CD1c-positive myeloid dendritic cell (primary cell): ENCODE results near the gene ZNF385A.

Experiments
- DNase-seq: peaks from one replicate; pipeline ENCODE4 v3.0.0-alpha.2; 2016; ENCODE audit errors: extremely low spot score

ZNF385A gene

DNA sequence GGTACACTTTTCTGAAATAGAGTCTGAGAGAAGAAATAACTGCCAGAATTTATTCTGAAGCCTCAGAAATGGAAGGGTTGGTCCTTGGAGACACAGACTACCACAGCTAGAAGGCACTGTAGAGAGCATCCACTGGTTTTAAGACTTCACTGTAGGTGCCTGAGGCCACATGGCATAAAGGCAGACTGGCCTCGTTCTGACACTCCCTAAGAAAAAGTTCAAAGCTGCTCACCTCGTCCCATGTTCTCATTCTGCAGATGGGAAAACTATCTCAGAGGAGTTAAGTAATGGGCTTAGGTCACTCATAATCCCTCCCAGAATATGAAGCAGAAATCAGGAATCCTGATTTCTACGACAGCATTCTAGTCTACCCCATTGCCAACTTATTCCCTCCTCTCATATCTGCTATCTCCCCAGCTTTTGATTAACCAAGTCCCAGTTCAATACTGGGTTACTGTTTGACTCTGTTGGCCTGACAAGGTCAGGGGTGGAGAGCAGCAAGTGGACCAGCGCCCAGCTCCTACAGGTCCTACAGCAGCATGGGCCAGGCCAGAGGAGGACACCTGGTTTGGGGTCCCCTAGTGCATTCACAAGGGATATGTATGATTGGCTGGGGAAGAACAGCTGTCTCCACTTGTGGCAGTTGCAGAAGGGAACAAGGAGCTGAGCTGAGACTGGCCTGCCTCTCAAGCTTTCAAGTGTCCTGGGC is 30.8 kb upstream of the ZNF385A start:
- DNase-seq, result peak; percentile 30

DNA sequence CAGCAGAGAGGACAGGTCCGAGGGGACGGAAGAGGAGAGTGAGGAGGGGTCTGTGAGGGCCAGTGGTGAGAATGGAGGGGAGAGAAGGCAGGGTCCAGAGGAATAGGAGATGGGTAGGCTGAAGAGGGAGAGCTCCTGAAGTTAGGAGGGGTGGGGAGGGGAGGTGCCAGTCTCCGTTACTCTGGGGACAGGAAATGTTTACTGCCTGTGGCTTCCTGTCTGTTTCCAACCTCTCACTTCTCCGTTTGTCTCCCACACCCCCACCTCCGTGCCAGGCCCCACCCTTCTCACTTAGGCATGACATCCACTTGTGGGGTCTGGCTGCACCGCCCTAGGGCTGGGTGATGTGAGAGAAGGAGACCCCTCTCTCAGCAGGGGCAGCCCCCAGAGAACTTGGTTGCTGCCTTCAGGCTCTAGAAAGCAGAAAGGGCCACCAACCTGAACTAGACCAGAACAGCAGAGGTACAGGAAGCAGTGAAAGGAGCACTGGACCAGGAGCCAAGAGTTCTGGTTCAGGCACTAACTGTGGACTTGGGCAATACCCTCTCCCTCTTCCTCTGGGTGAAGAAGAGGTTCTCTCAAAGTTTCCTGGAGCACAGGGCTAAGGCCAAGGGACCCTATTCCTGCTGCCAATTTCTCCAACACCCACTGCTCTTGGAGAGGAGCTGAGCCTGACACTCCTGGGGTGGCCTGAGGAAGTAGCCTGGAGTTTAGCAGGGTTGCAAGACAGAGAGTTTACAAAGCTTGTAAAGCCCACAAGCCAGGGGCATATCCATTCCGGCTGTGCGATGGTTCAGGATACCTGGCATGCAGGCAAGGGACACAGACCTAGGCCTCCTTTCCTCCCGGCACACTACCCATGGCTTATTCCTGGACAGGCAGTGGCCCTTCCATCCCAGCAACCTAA is 29.0 kb upstream of the ZNF385A start:
- DNase-seq, result peak; percentile 88

DNA sequence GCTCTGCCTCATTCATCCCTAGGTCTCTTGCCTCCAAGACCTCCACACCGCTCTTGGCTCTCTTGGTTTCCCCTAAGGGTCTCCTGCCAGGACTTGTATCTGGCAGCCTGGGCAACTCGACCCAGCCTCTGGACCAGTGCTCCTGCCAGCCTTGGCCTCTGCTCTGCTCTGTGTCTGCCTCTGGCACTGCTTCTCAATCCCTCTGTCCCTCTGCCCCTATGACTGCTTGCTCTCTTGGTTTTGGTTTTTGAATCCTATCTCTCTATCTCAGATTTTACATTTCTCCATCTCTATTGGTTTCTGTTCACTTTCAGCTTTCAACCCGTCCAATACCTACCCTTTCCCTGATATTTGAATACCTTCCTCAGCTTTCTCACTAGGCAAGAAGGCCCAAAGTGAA is 28.3 kb upstream of the ZNF385A start:
- DNase-seq, result no peak

DNA sequence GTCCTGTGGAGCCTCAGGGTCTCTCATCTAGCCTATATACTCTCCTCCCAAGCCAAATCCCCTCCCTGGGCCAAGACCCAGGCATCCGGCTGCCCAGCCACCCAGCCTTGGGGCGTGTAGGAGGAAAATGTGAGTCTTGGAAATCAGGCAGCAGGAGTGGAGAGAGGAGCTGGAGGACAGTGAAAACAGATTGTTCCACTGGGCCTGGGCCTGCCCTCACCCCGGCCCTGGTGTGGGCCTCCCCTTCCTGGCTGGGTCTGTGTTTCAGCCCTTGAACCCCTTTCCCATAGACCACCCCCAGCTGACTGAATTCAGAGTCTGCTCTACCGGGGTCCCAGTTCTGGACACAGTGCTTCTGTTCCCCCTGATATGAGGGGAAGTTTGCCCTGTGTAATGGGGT is 27.8 kb upstream of the ZNF385A start:
- peak; percentile 31 for DNase-seq

DNA sequence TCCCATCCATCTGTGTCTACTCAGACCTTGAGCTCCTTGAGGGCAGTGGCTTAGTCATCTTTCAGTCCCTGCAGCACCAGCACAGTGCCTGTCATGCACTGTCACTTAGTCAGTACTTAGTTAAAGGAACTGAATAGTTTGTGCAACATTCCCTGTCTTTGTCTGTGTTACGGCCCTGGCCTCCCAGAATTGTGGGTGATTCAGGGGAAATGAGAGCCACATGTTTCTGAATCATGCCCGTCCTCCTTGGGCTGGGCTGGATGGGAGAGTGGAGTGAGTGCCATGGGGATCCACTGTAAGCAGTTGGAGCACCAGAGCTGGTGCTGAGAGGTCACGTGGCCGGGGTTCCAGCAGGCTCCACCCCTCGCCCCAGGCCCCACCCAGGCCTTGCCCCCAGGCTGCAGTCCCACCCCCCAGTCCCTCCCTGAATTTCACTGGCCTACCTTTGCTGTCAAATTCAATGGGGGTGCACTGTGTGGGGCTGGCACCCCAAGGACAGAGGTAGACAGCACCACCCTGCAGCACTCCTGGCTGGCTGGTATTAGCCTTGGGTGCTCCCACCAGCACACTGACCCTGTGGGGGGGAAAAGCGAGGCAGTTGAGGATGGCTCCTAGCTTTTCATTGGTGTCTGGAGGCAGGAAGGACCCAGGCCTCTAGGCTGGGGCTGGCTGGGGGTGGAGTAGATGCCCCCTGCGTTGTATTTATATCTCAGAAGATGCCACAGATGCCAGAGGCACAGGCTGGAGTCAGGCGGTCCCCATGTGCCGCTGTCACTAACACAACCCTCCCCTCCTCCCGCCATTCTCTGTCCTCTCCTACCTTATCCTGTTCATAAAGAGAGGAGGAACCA is 27.1 kb upstream of the ZNF385A start:
- DNase-seq, result peak; percentile 97

DNA sequence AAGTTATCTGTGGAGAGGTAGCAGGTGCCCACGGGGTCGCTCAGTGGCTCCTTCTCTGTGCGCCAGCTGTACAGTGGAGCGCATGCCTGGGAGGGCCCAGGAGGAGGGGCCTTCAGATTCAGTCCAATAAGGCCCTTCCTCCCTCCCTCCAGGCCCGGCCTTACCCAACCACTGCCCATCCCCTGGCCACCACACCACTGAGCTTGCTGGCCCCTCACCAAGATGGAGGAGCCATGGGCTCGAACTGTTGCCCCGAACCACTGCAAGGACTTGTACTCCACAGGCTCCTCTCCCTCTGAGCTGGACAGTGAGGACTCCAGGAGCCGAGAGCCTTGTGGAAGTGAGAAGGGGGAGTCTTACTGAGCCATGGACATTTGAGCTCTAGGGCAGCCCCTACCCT is 24.7 kb upstream of the ZNF385A start:
- no peak for DNase-seq

DNA sequence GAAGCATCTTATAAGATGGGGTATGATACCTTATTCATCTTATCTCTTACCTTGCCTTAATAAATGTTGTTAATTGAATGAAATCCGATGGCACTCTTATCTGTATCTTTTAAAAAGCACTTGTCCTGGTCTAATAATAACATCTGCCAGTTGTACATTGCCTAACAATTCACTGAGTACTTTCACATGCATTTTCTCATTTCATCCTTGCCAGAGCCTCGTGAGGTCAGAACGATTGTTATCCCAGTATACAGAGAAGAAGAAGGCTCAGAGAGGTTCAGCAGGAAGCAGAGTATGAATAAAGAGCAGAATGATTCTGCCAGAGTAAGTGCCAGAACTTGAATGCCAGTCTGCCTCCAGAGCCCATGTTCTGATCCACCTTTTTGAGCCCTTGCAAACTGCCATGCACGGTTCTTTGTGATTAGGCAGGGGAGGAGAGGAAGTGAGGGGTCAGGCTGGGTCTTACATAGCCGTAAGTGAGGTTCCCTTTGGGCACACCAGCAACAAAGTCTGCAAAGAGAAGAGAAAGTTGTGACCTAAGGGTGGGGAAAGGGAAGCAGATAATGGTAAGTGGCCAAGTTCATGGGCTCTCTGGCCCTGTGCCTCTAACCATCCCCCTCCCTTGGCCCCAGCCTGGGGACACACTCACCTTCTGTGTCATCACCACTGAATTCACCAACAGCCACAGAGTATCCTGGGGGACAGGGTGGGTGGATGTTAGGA is 22.8 kb upstream of the ZNF385A start:
- peak; percentile 83 for DNase-seq

DNA sequence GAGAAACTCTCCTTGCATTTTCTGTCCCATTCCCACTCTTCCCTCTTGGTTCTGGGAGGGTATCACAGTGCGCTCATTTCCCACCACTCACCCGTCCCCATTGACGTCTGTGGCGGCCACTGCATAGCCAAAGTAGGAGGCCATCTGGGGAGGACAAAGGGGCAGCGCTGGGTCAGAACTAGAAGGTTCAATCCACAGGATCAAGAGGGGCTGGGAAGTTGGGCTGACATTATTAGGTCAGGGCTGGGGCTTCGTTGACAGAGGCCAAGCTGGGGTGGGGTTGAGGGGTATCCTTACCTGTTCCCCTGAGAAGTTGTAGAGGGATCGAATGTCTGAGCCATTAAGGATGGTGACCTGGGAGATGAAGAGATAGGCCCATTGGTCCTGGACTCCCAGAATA is 21.0 kb upstream of the ZNF385A start:
- no peak for DNase-seq

DNA sequence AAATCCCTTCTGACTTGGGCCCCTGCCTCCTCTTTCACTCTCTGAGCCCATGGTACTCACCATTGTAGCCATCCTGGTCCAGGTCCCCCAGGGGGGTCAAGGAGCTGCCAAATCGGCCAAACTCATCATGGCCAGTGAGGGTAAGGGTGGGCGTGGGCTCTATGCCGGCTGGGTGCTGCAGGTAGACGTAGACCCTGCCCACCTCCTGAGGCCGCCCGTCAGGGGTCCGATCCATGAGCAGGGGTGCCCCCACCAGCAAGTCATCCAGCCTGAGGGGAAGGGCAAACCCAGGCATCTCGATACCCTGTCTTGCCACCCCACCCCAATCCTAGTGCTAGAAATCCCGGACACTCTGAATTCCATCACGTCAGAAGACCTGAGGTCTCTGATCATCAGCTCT is 20.6 kb upstream of the ZNF385A start:
- no peak for DNase-seq

DNA sequence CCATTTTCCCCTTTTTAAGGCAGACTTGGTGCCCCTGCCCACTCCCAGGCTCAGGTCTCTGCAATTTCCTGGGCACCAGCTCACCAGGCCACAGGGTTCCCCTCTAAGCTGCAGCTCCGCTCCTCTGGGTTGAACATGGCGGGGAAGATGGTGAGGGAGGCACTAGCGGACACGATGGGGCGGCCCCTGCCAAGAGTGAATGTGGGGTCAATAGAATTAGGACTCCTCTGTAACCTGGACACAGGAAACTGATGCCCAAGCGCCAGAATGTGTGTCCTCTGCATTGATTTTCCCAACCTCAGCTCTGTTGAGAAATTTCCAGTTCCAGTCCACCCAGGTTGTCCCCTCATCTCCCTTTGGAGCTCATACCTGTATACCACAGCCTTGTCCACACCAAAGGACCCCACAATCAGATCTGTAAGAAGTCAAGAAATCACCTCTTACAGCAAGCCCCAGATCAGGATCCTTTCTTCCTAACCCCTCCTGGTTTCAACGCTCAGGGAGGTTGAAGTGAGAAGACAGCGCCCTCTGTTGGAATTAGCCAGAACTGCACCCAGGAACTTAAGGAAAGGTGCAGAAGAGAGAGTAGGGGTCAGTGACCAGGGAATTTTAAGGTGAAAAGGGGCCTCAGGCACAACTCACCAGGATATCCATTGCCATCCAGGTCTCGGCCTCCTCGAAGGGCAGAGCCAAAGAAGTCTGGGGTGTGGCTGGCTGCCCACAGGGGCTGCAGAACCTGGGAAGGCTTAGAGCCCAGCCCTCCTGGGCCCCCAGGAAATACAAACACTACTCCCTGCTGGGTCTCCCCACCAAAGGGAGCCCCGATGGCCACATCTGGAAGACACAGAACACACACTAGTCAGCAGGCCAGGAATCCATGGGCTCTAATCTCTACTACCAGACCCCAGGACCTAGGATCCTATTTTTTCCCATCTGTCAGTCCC is 19.8 kb upstream of the ZNF385A start:
- peak; percentile 82 for DNase-seq

DNA sequence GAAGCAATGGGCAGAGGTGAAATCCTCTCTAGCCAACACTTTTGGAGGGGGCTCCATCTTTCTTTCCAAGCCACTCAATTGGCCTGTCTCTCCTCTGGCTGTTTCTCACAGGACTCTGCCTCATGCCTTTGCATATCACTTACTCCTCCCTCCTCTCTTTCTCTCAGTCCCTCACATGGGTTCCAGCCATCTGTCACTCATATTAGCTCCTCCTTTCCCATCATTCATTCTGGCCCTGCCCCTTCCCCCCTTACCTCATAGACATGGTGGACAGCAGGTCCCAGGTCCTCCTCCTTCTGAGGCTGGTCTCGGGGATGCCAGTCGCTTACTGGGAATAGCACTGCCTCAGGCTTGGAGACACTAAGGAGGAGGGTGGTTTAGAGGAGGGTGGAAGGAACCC is 16.6 kb upstream of the ZNF385A start:
- DNase-seq, result no peak

DNA sequence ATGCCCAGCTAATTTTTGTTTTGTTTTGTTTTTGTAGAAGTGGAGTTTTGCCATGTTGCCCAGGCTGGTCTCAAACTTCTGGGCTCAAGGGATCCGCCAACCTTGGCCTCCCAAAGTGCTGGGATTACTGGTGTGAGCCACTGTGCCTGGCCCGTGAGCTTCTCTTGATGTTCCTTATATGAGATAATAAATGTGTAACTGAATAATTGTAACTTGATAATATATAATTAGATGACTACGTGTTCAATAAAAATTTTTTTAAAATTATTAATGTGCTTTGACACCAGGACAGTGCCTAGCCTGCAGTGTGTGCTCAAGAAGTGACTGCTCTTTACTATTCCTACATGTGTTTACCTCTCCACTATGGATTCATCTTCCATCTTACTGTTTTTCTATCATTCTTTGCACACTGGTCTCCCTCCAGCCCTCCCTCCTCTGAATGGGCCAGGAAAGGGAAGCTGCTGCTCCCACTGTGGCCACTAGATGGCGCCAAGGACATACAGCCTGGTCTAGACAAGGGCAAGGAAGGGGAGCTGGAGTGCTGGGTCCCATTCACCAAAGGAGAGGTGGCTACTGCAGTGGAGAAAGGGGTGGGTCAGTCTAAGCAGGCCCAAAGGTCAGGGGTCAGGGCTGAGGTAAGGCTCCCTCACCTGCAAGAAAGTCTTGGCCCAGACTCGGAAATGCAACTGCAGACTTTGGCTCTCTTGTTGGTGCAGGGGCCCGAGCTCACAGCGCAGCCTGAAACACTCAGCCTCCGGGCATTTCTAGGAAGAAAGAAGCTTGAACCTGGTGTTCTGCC is 14.7 kb upstream of the ZNF385A start:
- peak; percentile 92 for DNase-seq

DNA sequence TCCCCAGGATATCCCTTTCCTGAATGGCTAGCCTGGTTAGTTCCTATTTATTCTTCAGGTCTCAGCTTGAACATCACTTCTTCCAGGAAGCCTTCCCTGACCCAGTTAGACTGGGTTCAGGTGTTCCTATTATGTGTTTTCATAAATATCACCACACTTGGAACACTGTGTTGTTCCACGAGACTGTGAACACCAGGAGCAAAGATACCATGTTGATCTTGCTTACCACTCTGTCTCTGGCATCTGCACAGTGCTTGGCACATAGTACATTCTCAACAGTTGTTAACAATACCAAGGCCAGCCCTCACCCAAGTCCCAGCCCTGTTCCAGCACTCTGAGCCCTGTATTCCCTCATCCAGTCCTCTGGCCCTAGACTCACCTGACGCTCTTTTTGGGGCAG is 13.7 kb upstream of the ZNF385A start:
- DNase-seq, result no peak

DNA sequence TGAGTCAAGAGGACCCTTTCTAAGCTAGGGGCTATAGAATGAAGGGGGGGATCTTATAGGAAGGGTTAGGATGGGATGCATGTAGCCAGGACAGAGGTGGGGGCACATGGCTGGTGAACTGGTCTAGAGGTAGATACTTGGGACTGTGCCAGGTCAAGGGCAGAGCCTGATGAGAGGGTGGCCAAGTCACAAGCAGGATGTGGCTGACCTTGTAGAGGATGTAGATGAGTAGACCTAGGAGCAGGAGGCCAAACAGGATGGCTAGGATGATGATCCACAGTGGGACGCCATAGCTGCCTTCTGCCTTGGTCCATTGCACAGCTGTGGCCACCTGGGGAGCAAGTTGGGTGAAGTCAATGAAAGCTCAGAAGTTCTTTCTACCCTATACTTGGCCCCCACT is 12.6 kb upstream of the ZNF385A start:
- no peak for DNase-seq

DNA sequence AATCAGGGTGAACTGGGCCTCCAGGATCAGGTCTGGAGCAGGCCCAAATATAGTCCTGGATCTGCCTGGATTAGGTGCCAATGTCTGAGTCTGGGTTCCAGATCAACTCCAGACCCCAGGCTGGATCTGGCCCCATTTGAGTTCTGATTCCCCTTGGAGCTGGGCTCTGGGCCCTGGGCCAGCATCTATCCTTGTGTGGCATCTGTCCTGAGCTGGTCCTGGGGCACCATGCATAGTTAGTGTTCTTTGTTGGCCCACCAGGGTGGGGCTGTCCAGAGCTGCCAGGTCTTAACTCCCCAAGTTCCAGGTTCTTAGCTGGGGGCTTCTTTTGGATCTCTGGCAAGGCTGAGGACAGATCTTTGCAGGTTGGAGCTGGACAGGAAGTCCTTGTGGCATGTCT is 11.0 kb upstream of the ZNF385A start:
- no peak for DNase-seq

DNA sequence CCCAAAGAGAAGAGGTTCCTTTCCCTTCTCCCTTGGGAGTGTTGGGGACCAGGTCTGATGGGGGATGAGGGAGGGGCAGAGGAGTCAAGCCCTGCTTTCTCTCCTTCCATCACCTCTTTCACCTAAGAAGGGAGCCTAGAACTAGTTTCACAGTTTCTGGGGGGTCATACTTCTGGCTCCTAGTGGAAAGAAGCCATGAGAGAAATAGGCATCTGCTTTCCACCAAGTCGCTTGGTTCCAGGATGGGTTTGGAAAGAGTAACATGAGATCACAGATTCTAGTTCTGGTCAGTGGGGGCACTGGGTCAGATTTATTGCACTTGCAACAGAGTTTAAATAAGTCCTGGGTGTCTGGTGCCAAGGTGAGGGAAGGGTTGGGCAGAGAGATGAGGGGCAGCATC is 10.5 kb upstream of the ZNF385A start:
- DNase-seq, result no peak

DNA sequence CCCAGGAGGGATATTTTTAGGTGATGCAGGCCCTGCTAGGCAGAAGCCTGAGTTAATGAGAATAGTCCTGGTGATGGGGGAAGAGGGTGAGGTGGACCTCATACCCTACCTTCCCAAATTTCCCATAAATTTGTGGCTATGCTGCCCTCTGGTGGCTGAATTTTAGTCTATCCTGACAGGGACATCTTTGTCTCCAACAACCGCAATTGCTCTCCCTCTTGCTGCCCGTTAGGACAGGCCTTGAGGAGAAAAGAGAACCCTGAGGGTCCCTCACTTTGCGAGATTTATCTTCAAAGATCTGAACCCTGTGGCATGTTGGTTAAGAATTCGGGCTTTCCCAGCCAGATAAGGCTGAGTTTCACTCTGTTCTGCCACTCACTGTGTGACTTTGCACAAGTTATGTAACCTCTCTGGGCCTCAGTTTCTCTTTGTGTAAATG is 9.8 kb upstream of the ZNF385A start:
- peak; percentile 84 for DNase-seq

DNA sequence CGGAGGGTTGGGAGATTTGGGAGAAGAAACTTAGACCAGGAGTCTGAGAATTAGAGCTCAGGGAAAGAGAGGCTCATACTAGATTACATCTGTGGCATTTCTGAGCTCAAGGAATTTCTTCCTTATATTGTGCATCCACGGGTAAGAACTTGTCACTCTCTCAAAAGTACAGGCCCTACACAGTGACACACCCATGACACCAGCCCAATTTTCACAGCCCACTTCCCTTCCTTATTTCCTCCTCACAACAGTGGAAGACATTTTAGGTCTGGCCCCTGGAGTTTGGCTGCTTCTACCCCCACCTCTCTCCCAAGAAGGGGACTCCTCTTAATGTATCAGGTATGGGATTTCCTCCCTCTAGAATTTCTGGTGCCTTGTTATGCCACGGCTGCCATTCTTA is 9.2 kb upstream of the ZNF385A start:
- peak; percentile 78 for DNase-seq

DNA sequence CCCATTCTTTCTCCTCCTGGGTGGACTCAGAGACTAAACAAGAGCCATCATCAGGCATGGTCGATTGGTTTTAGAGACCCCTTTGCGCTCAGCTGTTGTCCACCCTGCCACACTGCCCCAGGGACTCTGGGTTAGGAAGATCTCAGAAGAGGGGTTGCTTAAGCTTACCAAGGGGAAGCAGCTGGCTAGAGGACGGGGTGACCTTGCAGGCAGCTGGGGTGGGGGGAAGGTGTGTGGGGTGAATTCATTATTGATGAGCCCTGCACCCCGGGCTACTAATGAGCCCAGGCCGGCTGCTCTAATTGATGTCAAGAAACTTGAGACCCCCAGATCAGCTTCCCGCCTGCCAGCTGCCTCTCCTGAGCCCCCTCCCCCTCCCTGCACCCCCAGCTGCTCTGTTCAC is 8.7 kb upstream of the ZNF385A start:
- DNase-seq, result no peak
